ENCODE measurements around the gene PAIP2.
"Not testable (repeated sequence)": the region's sequence is repeated elsewhere in the genome, so short reads cannot be mapped to it uniquely, and the experiment has no call there.

The PAIP2 gene, protein sequence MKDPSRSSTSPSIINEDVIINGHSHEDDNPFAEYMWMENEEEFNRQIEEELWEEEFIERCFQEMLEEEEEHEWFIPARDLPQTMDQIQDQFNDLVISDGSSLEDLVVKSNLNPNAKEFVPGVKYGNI

DNA sequence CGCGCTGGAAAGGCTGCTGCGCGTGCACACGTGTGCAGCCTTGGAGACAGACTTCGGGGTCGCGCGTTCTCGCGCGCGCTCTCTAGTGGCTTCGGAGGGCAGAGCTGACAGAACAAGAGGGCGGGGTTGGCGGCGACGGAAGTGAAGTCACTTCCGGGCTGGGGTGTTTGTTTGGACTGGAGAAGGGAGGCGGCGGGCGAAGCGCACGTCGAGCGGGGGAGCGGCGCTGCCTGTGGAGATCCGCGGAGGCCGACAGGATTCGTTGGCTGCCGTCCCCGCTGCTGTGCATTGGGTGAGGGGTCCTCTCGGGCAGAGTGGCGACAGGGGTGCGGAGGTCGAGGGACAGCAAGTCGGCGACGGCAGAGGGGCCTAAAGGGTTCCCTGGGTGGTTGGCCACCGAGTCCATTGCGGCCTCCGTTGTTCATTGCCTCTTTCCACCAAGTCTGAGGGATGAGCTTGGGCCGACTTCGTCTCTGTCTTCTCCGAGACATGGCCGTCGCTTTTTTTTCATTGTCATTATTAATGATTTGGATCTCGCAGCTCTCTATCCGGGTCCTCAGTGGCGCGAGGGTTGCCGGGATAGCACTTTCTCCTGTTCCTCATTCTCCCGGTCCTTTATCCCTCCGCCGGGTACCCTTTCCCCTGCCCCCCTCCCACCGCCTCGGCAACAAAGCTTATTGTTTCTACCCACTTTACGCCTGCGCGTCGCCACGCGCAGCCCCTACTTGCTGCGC lies at the start of gene PAIP2:
Gene PAIP2 (plus strand): TSS at position 166 of the 734 bp plus-strand sequence. CDS start 21,931 bp downstream, outside the sequence.
- DNase-seq (ENCODE audit: low read depth in 2 of 2): peak; percentile 94 to 95

DNA sequence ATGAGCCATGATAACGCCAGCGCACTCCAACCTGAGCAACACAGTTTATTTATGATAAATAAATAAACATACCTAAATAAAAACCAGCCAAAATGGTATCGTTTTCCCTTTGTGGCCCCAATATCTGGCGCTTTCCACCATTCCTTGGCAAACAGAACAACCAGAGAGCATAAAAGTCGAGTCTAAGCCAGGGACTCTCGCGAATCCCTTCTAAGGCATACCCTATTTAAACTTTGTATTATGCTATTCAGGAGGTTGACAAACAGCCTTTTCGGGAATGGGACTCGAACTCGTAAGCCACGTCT lies 48.5 kb upstream of the PAIP2 start:
- DNase-seq (ENCODE audit: low read depth in 2 of 2): no peak

DNA sequence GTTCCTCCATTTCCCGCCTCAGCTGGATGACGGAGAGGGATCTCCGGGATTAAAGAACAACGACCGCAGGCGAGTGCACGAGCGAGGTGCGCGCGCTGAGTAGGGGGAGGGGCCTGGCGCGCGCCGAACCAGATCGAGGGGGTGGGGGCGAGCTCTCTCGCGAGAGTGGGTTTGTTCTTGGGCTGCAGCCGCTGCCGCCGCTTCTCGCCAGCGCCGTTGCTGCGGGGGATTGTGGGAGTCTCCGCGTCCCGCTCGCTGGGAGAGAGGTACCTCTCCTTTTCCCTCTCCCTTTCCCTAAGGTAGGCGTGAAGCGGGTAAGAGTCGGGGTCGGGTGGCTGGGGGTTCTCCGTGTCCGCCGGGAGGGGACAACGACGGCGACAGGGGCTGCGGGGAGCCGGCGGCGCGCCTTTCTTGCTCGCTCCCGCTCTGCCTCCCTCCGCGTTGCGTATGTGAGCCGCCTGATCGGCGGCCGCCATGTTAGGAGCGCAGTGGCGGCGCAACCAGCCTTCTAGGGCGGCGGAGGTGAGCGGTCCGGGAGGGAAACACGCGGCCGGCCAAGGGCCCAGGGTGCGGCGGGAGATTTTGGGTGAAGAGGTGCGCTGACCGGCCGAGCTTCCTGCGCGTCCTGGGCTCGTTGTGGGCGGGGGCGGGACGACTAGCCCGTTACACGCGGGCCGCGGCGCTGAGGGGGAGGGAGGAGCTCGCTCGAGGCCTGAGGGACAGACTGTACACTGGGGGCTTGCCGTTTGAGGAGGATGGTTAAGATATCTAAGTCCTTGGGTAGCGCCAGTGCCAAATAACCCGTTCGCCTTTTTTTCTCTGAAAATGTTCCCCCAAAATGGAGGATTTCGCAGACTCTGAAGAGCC lies 47.9 kb upstream of the PAIP2 start, which contains the start of gene MATR3:
Gene MATR3 (plus strand): TSS at position 234 of the 867 bp plus-strand sequence. CDS start 13,676 bp downstream, outside the sequence.
- peak; percentile 92 for DNase-seq (ENCODE audit: low read depth in 2 of 2)

DNA sequence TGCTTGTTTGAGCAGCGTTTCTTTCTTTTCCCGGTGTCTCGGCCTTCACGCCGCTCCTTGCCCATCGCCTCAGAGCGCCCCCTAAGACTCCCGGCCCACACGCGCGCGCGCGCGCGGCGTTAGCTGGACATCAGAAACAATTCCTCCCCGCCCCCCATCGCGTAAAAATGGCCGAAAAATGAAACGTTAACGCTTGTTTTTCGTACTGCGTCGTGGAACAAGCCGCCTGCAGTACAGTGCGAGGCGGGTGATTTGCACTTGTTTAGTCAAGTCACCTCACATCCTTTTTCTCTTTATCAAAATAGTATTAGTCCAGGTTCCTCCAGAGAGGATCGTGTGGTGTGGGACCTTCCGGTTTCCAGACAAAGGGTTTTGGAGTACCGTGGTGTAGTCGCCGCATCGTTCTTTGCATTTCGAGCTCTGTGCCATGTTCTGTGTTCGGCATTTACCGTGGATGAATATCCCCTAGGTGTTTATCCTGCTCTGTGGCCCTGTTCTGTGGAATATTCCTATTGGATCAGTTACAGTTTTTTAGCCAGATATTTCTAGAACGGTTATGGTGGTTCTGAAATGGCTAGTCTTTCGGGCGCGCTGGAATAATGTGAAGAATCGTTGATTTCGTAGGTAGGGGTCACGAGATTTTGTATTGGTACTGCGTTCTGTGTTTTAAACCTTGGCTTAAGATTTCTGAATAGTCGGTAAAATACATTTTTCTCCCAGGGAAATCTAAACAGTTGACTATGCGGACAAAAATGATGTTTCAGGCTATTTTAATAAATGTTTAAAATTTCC lies 47.1 kb upstream of the PAIP2 start:
- peak in 1 of 2 experiments; percentile 42 for DNase-seq (ENCODE audit: low read depth in 2 of 2)

DNA sequence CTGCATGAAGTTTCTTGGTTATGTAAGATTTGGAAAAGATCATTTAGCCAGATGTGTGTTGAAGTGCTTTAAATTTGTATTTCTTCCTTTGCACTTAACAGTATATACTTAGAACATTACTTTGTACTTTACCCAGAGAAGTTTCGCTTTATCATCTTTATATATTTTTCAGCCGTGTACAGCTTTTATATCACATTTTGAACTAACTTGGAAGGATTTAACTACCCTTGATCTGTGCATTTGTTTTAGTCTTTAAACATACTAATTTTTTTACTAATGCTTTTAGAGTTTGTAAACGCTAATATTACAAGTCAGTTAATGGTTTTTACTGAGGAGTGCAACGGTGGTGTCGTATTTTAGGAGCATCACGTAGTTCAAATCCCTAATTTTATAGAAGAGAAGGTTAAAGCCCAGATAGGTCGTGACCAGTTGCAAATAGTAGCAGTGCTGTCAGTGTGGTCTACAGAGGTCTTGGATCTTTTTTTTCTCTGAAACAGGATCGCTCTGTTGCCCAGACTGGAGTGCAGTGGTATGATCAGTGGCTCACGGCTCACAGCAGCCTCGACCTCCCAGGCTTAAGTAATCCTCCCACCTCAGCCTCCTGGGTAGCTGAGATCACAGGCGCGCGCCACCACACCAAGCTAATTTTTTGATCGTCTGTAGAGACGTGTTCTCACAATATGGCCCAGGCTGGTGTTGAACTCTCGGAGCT lies 46.2 kb upstream of the PAIP2 start:
- no peak for DNase-seq (ENCODE audit: low read depth in 2 of 2)

DNA sequence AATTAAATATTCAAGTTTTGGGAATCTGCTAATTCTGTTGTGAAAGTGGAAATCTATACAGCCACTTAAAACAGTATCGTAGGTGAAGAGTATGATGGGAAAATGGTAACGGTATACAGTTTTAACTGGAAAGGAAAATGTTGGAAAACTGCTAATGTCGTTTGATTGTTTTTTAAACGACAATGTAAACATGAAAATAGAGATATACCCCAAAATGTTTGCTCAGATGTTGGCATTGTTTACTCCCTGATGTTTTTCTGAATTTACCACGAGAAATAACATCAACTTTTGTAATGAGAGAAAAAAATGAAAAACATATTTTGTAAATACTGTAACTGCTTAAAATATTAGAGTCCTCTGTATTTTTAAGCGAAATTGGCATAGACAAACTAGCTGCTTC lies 45.5 kb upstream of the PAIP2 start:
- DNase-seq (ENCODE audit: low read depth in 2 of 2): no peak

DNA sequence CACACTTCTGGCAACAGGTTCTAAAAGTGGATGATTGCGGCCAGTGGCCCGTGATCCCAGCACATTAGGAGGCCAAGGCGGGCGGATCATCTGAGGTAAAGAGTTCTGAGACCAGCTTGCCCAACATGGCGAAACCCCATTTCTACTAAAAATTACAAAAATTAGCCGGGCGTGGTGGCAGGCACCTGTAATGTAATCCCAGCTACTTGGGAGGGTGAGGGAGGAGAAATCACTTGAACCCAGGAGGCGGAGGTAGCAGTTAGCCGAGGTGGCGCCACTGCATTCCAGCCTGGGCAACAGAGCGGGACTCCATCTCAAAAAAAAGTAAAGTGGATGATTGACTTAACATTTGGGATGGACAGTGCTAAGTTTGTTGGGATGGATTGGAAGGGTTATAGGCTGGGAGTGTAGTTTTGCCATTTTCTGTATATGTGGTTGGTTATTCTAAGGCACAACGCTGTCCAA lies 44.8 kb upstream of the PAIP2 start:
- no peak for DNase-seq (ENCODE audit: low read depth in 2 of 2)

DNA sequence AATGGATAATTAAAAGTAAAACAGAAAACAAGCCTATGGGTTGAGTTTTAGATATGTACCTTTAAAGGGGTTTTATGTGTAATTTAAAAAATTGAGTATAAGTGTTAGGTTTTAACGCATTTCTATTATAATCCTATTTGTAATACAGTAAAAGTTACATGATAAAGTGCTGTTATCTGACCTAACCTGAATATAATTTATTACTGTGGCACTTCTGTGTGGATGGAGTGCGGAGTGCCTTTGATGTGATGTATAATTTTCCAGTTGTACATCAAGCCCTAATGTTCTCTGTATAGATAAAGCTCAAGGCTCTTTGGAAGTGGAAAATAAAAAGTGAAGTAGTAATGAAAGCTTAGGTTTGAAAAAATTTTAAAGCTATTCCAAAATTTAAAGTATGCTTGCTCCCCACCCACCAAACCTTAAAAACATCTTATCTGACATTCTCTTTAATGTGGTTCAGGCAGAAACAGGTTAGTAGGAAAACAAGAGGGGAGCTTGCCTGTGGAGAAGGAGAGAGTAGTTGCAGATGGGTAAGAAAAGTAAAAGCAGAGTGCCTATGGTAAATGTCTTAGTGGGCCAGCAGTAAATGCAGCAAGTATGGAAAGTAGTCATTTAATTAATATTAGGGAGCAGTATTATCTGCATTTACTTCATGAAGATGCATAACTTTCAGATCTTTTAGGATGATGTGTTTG lies 44.1 kb upstream of the PAIP2 start:
- DNase-seq (ENCODE audit: low read depth in 2 of 2): no peak

DNA sequence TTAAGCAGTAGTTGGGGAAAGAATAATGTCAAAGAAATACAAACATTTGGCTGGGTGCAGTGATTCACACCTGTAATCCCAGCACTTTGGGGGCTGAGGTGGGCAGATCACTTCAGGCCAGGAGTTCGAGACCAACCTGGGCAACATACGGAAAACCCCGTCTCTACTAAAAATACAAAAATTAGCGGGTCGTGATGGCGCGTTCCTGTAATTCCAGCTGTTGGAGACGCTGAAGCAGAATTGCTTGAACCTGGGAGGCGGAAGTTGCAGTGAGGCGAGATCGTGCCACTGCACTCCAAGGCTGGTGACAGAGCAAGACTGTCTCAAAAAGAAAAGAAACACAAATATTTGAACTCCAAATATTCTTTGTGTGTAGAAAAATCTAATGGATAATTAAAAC lies 43.4 kb upstream of the PAIP2 start:
- no peak for DNase-seq (ENCODE audit: low read depth in 2 of 2)

DNA sequence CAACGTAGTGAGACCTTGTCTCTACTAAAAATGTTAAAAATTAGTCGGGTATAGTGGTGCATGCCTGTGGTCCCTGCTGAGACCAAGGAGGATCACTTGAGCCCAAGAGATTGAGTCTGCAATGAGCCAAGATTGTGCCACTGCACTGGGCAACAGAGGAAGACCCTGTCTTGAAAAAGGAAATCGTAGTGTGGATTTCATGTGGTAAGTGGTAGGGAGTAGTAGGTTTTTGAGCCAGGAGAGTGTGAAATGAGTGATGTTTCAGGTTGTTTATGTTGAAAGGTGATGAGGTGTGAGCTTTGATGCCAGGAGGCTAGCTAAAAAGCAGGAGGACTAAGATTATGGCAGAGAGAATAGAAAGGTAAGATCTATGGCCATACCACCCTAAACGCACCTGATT lies 42.2 kb upstream of the PAIP2 start:
- no peak for DNase-seq (ENCODE audit: low read depth in 2 of 2)

DNA sequence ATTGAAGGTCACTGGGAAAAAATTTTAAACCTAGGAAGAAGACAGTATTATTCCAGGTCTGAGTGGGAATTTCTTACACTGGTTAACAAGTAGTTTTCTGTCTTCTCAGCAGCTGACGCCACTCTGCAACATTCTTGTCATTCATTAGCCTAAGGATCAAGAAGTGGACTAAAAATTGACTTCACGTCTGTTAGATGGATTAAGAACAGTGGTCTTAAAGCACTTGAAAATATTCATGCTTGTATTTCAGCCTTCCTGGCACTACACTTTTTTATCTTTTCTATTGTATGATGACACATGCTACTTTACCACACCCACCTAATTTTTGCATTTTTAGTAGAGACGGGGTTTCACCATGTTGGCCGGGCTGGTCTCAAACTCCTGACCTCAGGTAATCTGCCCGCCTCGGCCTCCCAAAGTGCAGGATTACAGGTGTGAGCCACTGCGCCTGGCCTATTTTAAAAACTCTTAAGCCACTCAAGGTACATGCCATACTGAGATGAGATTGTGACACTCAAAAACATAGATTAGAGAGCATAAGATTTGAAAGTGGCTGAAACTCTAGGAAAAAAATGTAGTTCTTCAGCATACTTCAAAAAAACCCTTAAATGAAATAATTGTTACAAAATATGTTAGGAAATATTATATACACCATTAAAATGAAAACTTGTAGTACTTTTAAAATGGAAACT lies 39.7 kb upstream of the PAIP2 start:
- DNase-seq (ENCODE audit: low read depth in 2 of 2): no peak

DNA sequence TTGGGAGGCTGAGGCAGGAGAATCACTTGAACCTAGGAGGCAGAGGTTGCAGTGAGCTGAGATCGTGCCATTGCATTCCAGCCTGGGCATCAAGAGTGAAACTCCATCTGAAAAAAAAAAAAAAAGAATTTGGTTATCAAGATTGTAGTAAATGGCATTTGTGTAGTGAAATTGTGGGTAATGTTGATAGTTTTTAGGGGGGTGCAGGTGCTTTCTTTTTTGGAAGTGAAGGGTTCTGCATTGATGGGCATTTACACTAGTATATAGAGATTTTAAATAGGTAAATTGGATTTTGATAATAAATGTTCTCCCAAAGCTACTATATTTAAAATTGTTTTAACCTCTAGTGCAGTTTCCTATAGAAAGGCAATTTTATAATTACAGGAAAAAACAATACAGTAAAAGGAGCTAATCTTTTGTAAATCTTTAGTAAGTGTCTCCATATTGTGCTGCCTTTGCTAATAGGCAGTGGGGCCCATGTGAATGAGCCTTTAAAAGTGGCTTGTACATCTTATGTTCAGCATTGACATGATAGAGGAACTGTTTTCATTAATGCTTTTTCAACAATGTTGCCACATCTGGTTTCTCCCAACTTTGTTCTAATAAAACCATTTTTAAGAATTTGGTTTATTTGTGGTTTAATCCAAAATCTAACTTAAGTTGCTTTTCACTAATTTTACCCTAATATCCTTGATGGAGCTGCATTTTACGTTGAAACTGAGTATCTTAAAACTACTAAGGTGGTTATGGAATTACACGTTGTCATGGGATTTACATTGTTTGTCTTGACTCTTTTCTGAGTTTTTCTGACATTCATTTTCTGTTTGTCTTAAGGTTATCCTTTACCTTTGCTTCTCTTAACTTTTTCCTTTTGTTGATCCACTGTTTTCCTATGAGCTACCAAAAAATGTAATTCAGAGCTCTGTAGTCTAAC lies 37.0 kb upstream of the PAIP2 start:
- no peak for DNase-seq (ENCODE audit: low read depth in 2 of 2)

DNA sequence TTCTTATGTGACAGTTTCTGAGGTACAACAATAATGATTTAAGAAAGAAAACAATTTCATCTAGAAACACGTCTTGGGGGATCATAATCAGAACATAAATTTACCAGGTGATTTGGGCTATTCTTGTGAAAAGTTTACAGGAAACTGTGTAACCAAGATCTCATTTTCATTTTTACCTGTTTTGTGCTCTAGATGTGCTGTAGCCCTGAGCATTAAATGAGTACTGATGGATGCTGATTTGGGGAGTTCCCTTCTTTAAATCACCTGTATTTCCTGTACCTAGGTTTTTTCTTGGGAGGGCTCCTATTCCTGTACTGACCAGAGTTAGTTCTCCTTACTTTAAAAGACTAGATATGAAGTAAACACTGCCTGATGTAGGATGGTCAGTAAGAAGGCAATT lies 35.5 kb upstream of the PAIP2 start:
- DNase-seq (ENCODE audit: low read depth in 2 of 2): no peak

DNA sequence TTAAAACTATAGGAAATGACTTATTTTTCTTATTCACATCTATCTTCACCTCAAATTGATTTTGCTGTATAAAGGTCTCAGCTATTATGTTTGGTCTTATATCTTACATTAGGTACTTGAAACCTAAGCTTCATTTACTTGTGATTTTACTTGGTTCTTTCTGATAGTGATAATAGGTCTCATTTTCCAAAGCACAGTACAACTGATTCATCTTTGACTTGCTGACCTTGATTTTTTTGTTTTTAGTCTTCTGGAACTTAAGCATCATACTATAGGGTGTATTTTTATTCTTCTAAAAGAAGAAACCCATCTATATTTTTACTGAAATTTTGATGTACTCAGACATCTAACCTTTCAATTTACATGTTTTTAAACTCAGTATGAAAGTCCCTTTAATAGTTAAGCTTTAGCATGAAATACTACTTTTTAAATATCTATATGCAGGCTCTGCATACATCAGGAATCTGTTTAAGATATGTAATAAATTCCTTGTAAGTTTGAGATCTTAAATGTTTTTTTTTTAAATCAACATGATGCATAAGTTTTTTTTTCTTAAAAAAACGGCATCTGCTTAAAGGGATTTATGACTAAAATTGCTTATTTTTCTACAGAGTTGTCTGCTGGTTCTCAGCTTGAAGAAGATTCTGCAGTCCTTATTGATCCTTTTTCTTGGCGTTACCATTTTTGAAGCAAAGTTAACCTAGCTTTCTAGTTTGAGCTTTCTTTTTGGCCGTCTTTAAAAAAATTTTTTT lies 34.9 kb upstream of the PAIP2 start:
- no peak for DNase-seq (ENCODE audit: low read depth in 2 of 2)

DNA sequence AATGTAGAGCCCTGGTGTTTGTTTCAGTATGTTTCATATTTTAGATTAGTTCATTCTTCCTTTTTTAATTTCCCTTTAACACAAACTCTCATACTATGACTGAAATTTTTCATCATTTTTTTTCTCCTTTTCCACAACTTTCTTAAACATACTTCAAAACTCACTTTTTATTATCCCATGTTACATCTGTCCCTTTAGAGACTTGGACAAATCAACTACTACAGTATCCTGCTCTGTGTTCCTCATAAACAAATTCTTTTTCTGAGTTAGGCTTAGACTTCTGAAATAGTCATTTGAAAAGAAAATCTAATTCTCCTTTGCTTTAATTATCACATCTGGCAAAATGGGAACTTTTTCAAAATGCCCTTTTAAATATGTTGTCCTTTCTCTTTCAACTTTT lies 32.9 kb upstream of the PAIP2 start:
- DNase-seq (ENCODE audit: low read depth in 2 of 2): no peak

DNA sequence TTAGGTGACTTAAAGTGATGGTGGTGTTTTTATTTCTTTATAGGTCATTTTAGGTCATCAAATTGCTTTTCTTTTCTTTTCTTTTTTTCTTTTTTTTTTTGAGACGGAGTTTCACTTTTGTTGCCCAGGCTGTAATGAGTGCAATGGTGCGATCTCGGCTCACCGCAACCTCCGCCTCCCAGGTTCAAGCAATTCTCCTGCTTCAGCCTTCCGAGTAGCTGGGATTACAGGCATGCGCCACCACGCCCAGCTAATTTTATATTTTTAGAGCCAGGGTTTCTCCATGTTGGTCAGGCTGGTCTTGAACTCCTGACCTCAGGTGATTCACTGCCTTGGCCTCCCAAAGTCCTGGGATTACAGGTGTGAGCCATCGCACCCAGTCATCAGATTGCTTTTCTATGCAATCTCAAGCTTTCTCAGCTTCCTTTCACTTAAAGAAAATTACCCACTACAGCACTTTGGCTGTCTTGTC lies 30.9 kb upstream of the PAIP2 start:
- not testable (repeated sequence) for DNase-seq (ENCODE audit: low read depth in 2 of 2)

DNA sequence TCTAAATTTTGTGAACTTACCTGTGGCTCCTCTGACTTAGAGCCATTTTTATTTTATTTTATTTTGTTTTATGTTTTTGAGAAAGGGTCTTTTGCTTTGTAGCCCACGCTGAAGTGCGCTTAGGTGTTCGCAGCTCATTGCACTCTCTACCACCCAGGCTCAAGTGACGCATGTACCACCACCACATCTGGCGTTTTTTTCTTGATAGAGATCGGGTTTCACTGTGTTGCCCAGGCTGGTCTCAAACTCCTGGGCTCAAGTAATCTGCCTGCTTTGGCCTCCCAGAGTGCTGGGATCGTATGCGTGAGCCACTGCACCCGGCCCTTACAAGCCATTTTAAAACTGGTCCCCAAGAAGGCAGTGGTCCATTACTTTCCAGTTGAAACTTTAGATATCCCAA lies 29.6 kb upstream of the PAIP2 start:
- no peak for DNase-seq (ENCODE audit: low read depth in 2 of 2)

DNA sequence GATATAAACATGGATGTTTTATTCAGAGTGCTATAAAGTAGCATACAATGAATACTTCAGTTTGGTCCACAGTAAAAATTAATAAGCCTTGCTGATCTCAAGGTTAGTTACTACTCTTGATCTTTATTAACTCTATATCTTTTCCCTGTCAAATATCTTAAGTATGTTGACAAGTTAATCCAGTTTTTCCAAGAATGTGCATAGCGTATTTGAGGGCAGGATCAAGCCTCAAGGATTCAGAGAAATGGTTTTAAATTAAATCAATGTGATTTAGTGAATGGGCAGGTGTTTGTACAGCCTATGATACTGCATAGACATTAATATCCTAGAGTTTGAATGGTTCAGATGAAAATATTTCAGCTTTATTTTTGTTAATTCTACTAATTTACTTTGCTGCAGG lies 27.4 kb upstream of the PAIP2 start:
- DNase-seq (ENCODE audit: low read depth in 2 of 2): no peak

All from fibroblast of skin of left biceps (primary cell).